HG03439 (cell line): ENCODE measurements around the gene TBX19.
"Not testable (repeated sequence)": the region's sequence is repeated elsewhere in the genome, so short reads cannot be mapped to it uniquely, and the experiment has no call there.

Experiments
- ATAC-seq: cut with Tn5 transposase; IDR thresholded peaks from one replicate; pipeline ENCODE4 v1.9.1; 2021; ENCODE audit warnings: mild to moderate bottlenecking, moderate library complexity; ENCODE audit not compliant: unreplicated experiment

The TBX19 gene

GRCh38 chr1:168354335-168355269 lies 73.9 kb downstream of the TBX19 start:
- ATAC-seq, result not testable (repeated sequence)

GRCh38 chr1:168360151-168361021 lies 79.7 kb downstream of the TBX19 start:
- ATAC-seq, result no peak

- ATAC-seq, result no peak
These were observed 80.6 kb downstream of the TBX19 start for GRCh38 chr1:168361252-168361651.

- ATAC-seq, result no peak
These were observed 82.3 kb downstream of the TBX19 start for GRCh38 chr1:168362991-168363390.
